A549 (cell line): ENCODE data around the gene C1orf174. TPM values are rescaled to one million over a fixed set of nuclear protein-coding genes. Genes with fewer than 3 reads are reported as not detected.

ENCODE experiments used
- ATAC-seq, 2 experiments: fragments of 200-7000 bp in 1 of 2; fragments of >200 bp in 1 of 2; cut with Nextera tagmentation in 1 of 2; cut with Tn5 transposase in 1 of 2; 3 replicates each; pipeline versions ENCODE4 v1.8.0 to v1.9.1; 2018 to 2020; ENCODE audit warnings: mild to moderate bottlenecking in 1 of 2, moderate library complexity in 1 of 2
- CTCF ChIA-PET: fragments of 300-600 bp; sonication (Branson Sonifier 250); formaldehyde crosslinking; extraction: SDS; loops from one replicate; lab custom pipeline; 2021; ENCODE audit warnings: antibody characterized with exemption, inconsistent platforms; lab: Yijun Ruan, JAX
- POLR2A ChIA-PET: fragments of 350-600 bp; formaldehyde crosslinking; extraction: SDS; loops from one replicate; lab custom pipeline; 2021; ENCODE audit warnings: antibody characterized with exemption, inconsistent platforms; lab: Yijun Ruan, JAX
- DNase-seq, 2 experiments: peaks; one replicate each; pipeline versions ENCODE4 v3.0.0 to v3.0.0-alpha.2; 2011 to 2016; ENCODE audit warnings: low read depth in 1 of 2, low spot score in 1 of 2
- FAIRE-seq: peaks from 2 replicates; lab custom pipeline; 2011; peaks lifted over from hg19 to GRCh38; lab: Jason Lieb, UNC
- H3K27ac ChIP-seq, 2 experiments: fragments of >200 bp; sonication (Bioruptor Twin); formaldehyde crosslinking; 3 replicates each; pipeline ENCODE4 v1.5.1; 2016 to 2017
- H3K4me1 ChIP-seq: fragments of >200 bp; sonication (Bioruptor Twin); formaldehyde crosslinking; 3 replicates; pipeline ENCODE4 v1.6.1; 2016
- H3K4me2 ChIP-seq: fragments of >200 bp; sonication (Bioruptor Twin); formaldehyde crosslinking; 3 replicates; pipeline ENCODE4 v1.6.1; 2016
- H3K4me3 ChIP-seq: fragments of >200 bp; sonication (Bioruptor Twin); formaldehyde crosslinking; 3 replicates; pipeline ENCODE4 v1.5.1; 2016
- H3K9me3 ChIP-seq: fragments of >200 bp; sonication (Bioruptor Twin); formaldehyde crosslinking; 3 replicates; pipeline ENCODE4 v1.6.1; 2016
- ATOH8 ChIP-seq: fragments of 250-450 bp; sonication (Bioruptor Pico); IDR thresholded peaks from 2 replicates; pipeline ENCODE4 v1.5.0; 2020; ENCODE audit warnings: low read depth, mild to moderate bottlenecking, moderate library complexity
- BHLHE40 ChIP-seq: IDR thresholded peaks from 2 replicates; pipeline ENCODE4 v1.6.1; 2012; ENCODE audit warnings: low read depth, low read length, inconsistent platforms
- CBX2 ChIP-seq: fragments of 200-600 bp; sonication (generic); IDR thresholded peaks from 2 replicates; pipeline ENCODE4 v1.6.1; 2016; ENCODE audit warnings: low read depth, mild to moderate bottlenecking, borderline replicate concordance
- CEBPB ChIP-seq, 2 experiments: fragments of >200 bp in 1 of 2; sonication (Bioruptor Twin) in 1 of 2; formaldehyde crosslinking in 1 of 2; IDR thresholded peaks; 2 replicates each; pipeline ENCODE4 v1.6.1; 2012 to 2016
- CHD2 ChIP-seq: fragments of 150-350 bp; IDR thresholded peaks from 2 replicates; pipeline ENCODE4 v1.6.1; 2014; ENCODE audit warnings: low read length; ENCODE audit not compliant: partially characterized antibody
- CHD4 ChIP-seq: fragments of 200-600 bp; sonication (generic); IDR thresholded peaks from 2 replicates; pipeline ENCODE4 v1.6.1; 2016; ENCODE audit warnings: antibody characterized with exemption, mild to moderate bottlenecking, borderline replicate concordance
- EHF ChIP-seq: fragments of 250-450 bp; sonication (Bioruptor Pico); IDR thresholded peaks from 2 replicates; pipeline ENCODE4 v1.5.0; 2020; ENCODE audit warnings: mild to moderate bottlenecking
- EP300 ChIP-seq, 2 experiments: fragments of >200 bp; sonication (Bioruptor Twin); formaldehyde crosslinking; IDR thresholded peaks; 2 replicates in 1 of 2; 3 replicates in 1 of 2; pipeline ENCODE4 v1.6.1; 2016 to 2017
- FOSL2 ChIP-seq, 2 experiments: fragments of 450-650 bp in 1 of 2; fragments of >200 bp in 1 of 2; sonication (Bioruptor Twin) in 1 of 2; formaldehyde crosslinking; IDR thresholded peaks; 2 replicates each; pipeline versions ENCODE4 v1.5.0 to v1.6.1; 2016 to 2020; ENCODE audit warnings: mild to moderate bottlenecking in 1 of 2, moderate library complexity in 1 of 2
- HDAC2 ChIP-seq: fragments of 200-600 bp; sonication (generic); IDR thresholded peaks from 2 replicates; pipeline ENCODE4 v1.6.1; 2016
- HES2 ChIP-seq: fragments of >200 bp; sonication (Bioruptor Twin); formaldehyde crosslinking; IDR thresholded peaks from 2 replicates; pipeline ENCODE4 v1.6.1; 2016
- JUN ChIP-seq, 2 experiments: fragments of >200 bp; sonication (Bioruptor Twin); formaldehyde crosslinking; IDR thresholded peaks; 2 replicates in 1 of 2; 3 replicates in 1 of 2; pipeline ENCODE4 v1.6.1; 2016 to 2017
- KDM1A ChIP-seq: fragments of 200-600 bp; sonication (generic); IDR thresholded peaks from 2 replicates; pipeline ENCODE4 v1.6.1; 2016; ENCODE audit warnings: low read depth, mild to moderate bottlenecking
- MAX ChIP-seq: IDR thresholded peaks from 2 replicates; pipeline ENCODE4 v1.6.1; 2012
- NFE2L2 ChIP-seq: fragments of 150-350 bp; conservative IDR thresholded peaks from 2 replicates; pipeline ENCODE4 v1.6.1; 2014; ENCODE audit warnings: low read length
- PBX3 ChIP-seq: IDR thresholded peaks from 2 replicates; pipeline ENCODE4 v1.6.1; 2012
- RARB ChIP-seq: fragments of 250-450 bp; sonication (Bioruptor Pico); IDR thresholded peaks from 2 replicates; pipeline ENCODE4 v1.8.0; 2021; ENCODE audit warnings: mild to moderate bottlenecking, moderate library complexity
- REST ChIP-seq: fragments of 200-600 bp; sonication (generic); IDR thresholded peaks from 2 replicates; pipeline ENCODE4 v1.6.1; 2016; ENCODE audit warnings: antibody characterized with exemption, mild to moderate bottlenecking, moderate library complexity
- RFX5 ChIP-seq: fragments of 450-650 bp; IDR thresholded peaks from 2 replicates; pipeline ENCODE4 v1.7.1; 2014; ENCODE audit warnings: antibody characterized with exemption, mild to moderate bottlenecking, moderate library complexity
- ZC3H11A ChIP-seq: fragments of 450-650 bp; IDR thresholded peaks from 2 replicates; pipeline ENCODE4 v1.6.1; 2014; ENCODE audit warnings: antibody characterized with exemption, mild to moderate bottlenecking
- ZNF302 ChIP-seq: fragments of 250-450 bp; sonication (Bioruptor Pico); IDR thresholded peaks from 2 replicates; pipeline ENCODE4 v1.9.0; 2021; ENCODE audit warnings: inconsistent platforms, mild to moderate bottlenecking, moderate library complexity
- WGBS: methylation state at CpG from one replicate; pipeline ENCODE4 v1.1.6; 2017; ENCODE audit errors: missing lambda C conversion rate; 5-methylcytosine and 5-hydroxymethylcytosine counted together
- polyA plus RNA-seq, 4 experiments: library from polyadenylated mRNA; depleted of rRNA in 3 of 4; stranded (reverse); fragments of >200 nt; fragmentation: RNase III in 1 of 4; extraction: RNeasy Plus Mini Kit Qiagen cat#74134 plus additional on column Dnase treatment in 1 of 4; gene quantifications; 2 replicates in 3 of 4; 3 replicates in 1 of 4; pipeline ENCODE4 v1.2.3, GENCODE V29; 2011 to 2017

C1orf174 gene
- polyA plus RNA-seq, 2 of the 4 experiments (the other 2 are of a cell fraction) = 23.9 to 29.7 TPM

GRCh38 chr1:3905266-3905952 lies 5.3 kb upstream of the C1orf174 start:
- no peak overlapping the region for H3K4me2 ChIP-seq
- CTCF ChIA-PET = no interaction called here
- H3K4me3 ChIP-seq = no peak overlapping the region
- H3K9me3 ChIP-seq = no peaks in the 10 kb centered on the region
- FAIRE-seq (no peak), DNase-seq (no peak), ATAC-seq (no peak)
- POLR2A ChIA-PET = no interaction called here
- TF ChIP-seq CBX2 (no peak), KDM1A (no peak), RARB (CRISPR knock-in tag) (no peak), ZC3H11A (no peak), EHF (CRISPR knock-in tag) (no peak), ATOH8 (no peak), CEBPB (IDR thresholded peaks at IDR 0.05) (no peak), BHLHE40 (no peak), PBX3 (no peak), REST (no peak), MAX (no peak), ZNF302 (no peak), FOSL2 (IDR thresholded peaks at IDR 0.05) (no peak), FOSL2 (CRISPR knock-in tag; IDR thresholded peaks at IDR 0.05) (no peak), EP300 (IDR thresholded peaks at IDR 0.05) (no peak), NFE2L2 (no peak), RFX5 (no peak), HES2 (no peak), HDAC2 (no peak), JUN (IDR thresholded peaks at IDR 0.05) (no peak)
- H3K4me1 ChIP-seq = no peaks in the 10 kb centered on the region
- WGBS = 83% methylated on average over 19 of the region's 19 CpGs
- no peak overlapping the region for H3K27ac ChIP-seq

- Histone ChIP-seq H3K4me1 (no peaks in the 10 kb centered on the region), H3K4me3 (no peak overlapping the region), H3K27ac (no peak overlapping the region), H3K9me3 (no peaks in the 10 kb centered on the region), H3K4me2 (no peak overlapping the region)
- FAIRE-seq (no peak), DNase-seq (no peak), ATAC-seq (no peak)
- POLR2A ChIA-PET = no interaction called here
- CTCF ChIA-PET = no interaction called here
- TF ChIP-seq CHD2 = no peak
- no peak for TF ChIP-seq CHD4
- TF ChIP-seq ZNF302 = no peak
- 95% methylated on average over 4 of the region's 4 CpGs for WGBS
Measured at GRCh38 chr1:3904843-3905185, 4.7 kb upstream of the C1orf174 start.
